Measurements from ENCODE around the gene FIBP. TPM values are rescaled to one million over a fixed set of nuclear protein-coding genes. Genes with fewer than 3 reads are reported as not detected.

Gene FIBP
- total RNA-seq, 1 experiment from 2014 or later, result 93.1 TPM

- TF ChIP-seq, protein P1, sequence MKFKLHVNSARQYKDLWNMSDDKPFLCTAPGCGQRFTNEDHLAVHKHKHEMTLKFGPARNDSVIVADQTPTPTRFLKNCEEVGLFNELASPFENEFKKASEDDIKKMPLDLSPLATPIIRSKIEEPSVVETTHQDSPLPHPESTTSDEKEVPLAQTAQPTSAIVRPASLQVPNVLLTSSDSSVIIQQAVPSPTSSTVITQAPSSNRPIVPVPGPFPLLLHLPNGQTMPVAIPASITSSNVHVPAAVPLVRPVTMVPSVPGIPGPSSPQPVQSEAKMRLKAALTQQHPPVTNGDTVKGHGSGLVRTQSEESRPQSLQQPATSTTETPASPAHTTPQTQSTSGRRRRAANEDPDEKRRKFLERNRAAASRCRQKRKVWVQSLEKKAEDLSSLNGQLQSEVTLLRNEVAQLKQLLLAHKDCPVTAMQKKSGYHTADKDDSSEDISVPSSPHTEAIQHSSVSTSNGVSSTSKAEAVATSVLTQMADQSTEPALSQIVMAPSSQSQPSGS (CRISPR knock-in tag; IDR thresholded peaks at IDR 0.05; ENCODE audit: borderline replicate concordance, low read depth), result no peak
- TF ChIP-seq, protein P2, sequence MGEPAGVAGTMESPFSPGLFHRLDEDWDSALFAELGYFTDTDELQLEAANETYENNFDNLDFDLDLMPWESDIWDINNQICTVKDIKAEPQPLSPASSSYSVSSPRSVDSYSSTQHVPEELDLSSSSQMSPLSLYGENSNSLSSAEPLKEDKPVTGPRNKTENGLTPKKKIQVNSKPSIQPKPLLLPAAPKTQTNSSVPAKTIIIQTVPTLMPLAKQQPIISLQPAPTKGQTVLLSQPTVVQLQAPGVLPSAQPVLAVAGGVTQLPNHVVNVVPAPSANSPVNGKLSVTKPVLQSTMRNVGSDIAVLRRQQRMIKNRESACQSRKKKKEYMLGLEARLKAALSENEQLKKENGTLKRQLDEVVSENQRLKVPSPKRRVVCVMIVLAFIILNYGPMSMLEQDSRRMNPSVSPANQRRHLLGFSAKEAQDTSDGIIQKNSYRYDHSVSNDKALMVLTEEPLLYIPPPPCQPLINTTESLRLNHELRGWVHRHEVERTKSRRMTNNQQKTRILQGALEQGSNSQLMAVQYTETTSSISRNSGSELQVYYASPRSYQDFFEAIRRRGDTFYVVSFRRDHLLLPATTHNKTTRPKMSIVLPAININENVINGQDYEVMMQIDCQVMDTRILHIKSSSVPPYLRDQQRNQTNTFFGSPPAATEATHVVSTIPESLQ (CRISPR knock-in tag; IDR thresholded peaks at IDR 0.05), result no peak
- no peak for TF ChIP-seq ZNF671 (CRISPR knock-in tag; IDR thresholded peaks at IDR 0.05)
- no peak for TF ChIP-seq ZNF121 (CRISPR knock-in tag; IDR thresholded peaks at IDR 0.05)
- TF ChIP-seq USF1 (CRISPR knock-in tag; IDR thresholded peaks at IDR 0.05), result no peak
- no peak for TF ChIP-seq ESRRA (CRISPR knock-in tag; IDR thresholded peaks at IDR 0.05; ENCODE audit: borderline replicate concordance)
- TF ChIP-seq MLX (CRISPR knock-in tag; IDR thresholded peaks at IDR 0.05), result no peak
- TF ChIP-seq, protein P3, sequence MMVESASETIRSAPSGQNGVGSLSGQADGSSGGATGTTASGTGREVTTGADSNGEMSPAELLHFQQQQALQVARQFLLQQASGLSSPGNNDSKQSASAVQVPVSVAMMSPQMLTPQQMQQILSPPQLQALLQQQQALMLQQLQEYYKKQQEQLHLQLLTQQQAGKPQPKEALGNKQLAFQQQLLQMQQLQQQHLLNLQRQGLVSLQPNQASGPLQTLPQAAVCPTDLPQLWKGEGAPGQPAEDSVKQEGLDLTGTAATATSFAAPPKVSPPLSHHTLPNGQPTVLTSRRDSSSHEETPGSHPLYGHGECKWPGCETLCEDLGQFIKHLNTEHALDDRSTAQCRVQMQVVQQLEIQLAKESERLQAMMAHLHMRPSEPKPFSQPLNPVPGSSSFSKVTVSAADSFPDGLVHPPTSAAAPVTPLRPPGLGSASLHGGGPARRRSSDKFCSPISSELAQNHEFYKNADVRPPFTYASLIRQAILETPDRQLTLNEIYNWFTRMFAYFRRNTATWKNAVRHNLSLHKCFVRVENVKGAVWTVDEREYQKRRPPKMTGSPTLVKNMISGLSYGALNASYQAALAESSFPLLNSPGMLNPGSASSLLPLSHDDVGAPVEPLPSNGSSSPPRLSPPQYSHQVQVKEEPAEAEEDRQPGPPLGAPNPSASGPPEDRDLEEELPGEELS (CRISPR knock-in tag; IDR thresholded peaks at IDR 0.05), result no peak
- no peak for TF ChIP-seq AR (CRISPR knock-in tag; IDR thresholded peaks at IDR 0.05)
- no peak for TF ChIP-seq ZNF138 (CRISPR knock-in tag; conservative IDR thresholded peaks at IDR 0.05)
- no peak for TF ChIP-seq FOXK1 (CRISPR knock-in tag; IDR thresholded peaks at IDR 0.05)
- TF ChIP-seq, protein P4, sequence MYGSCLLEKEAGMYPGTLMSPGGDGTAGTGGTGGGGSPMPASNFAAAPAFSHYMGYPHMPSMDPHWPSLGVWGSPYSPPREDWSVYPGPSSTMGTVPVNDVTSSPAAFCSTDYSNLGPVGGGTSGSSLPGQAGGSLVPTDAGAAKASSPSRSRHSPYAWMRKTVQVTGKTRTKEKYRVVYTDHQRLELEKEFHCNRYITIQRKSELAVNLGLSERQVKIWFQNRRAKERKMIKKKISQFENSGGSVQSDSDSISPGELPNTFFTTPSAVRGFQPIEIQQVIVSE (CRISPR knock-in tag; IDR thresholded peaks at IDR 0.05; ENCODE audit: borderline replicate concordance), result no peak
- TF ChIP-seq RORB (CRISPR knock-in tag; IDR thresholded peaks at IDR 0.05), result no peak
These were observed 28.8 kb upstream of the FIBP start (continued) for GRCh38 chr11:65917077-65917433.

DNA sequence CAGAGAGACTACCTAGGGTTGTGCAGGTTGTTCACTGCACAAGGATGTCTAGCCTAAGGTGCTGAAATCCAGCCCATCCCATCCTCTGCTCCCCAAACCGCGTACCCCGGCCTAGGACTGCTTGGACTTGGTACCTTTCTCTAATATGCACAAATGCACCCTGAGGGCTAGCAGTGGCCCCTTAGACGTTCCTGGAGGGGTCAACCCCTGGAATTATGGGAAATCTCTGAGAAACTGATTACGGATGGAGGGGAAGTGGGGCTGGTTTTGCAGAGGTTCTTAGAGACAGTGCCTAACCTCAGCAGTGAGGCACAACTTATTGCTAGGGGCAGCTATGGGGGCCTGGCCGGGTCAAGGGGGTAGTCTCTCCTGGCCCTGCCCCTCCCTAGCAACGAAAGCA lies 28.1 kb upstream of the FIBP start:
- H3K4me1 Mint-ChIP-seq, result peaks cover 23% of the 10 kb centered on the region
- ATAC-seq (no peak), DNase-seq (ENCODE audit: low spot score) (no peak)
- CTCF ChIA-PET, result interaction anchor here (0.6 to 2.6 kb wide), 3 partner anchors 25 to 246 kb away, joined by 5 to 9 read pairs (median 5); partner anchors contain the start of gene CCDC85B
- no peaks in the 10 kb centered on the region for H3K9me3 Mint-ChIP-seq
- H3K4me3 Mint-ChIP-seq, result peak overlapping the region; percentile 50
- H3K36me3 Mint-ChIP-seq, result no peaks in the 10 kb centered on the region
- POLR2A ChIA-PET, result interaction anchor here (0.6 to 1.1 kb wide), 3 partner anchors 30 to 57 kb away, joined by 3 read pairs; partner anchors contain the start of gene MUS81
- peaks cover 6% of the 10 kb centered on the region for H3K27me3 Mint-ChIP-seq (ENCODE audit: low read depth)
- H3K27ac Mint-ChIP-seq, result no peak overlapping the region
- TF ChIP-seq, protein P5, sequence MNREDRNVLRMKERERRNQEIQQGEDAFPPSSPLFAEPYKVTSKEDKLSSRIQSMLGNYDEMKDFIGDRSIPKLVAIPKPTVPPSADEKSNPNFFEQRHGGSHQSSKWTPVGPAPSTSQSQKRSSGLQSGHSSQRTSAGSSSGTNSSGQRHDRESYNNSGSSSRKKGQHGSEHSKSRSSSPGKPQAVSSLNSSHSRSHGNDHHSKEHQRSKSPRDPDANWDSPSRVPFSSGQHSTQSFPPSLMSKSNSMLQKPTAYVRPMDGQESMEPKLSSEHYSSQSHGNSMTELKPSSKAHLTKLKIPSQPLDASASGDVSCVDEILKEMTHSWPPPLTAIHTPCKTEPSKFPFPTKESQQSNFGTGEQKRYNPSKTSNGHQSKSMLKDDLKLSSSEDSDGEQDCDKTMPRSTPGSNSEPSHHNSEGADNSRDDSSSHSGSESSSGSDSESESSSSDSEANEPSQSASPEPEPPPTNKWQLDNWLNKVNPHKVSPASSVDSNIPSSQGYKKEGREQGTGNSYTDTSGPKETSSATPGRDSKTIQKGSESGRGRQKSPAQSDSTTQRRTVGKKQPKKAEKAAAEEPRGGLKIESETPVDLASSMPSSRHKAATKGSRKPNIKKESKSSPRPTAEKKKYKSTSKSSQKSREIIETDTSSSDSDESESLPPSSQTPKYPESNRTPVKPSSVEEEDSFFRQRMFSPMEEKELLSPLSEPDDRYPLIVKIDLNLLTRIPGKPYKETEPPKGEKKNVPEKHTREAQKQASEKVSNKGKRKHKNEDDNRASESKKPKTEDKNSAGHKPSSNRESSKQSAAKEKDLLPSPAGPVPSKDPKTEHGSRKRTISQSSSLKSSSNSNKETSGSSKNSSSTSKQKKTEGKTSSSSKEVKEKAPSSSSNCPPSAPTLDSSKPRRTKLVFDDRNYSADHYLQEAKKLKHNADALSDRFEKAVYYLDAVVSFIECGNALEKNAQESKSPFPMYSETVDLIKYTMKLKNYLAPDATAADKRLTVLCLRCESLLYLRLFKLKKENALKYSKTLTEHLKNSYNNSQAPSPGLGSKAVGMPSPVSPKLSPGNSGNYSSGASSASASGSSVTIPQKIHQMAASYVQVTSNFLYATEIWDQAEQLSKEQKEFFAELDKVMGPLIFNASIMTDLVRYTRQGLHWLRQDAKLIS (CRISPR knock-in tag; IDR thresholded peaks at IDR 0.05; ENCODE audit: borderline replicate concordance), result no peak
- TF ChIP-seq PREB (CRISPR knock-in tag; IDR thresholded peaks at IDR 0.05; ENCODE audit: borderline replicate concordance) (no peak), PRRX2 (CRISPR knock-in tag; IDR thresholded peaks at IDR 0.05) (no peak), ESRRA (CRISPR knock-in tag; IDR thresholded peaks at IDR 0.05; ENCODE audit: borderline replicate concordance) (no peak), GRHL2 (CRISPR knock-in tag; IDR thresholded peaks at IDR 0.05; ENCODE audit: insufficient replicate concordance, severe bottlenecking) (no peak), SMAD3 (CRISPR knock-in tag; IDR thresholded peaks at IDR 0.05; ENCODE audit: borderline replicate concordance) (no peak), OVOL2 (CRISPR knock-in tag; IDR thresholded peaks at IDR 0.05; ENCODE audit: borderline replicate concordance) (no peak), KAT7 (CRISPR knock-in tag; IDR thresholded peaks at IDR 0.05; ENCODE audit: borderline replicate concordance) (no peak), JUN (CRISPR knock-in tag; IDR thresholded peaks at IDR 0.05) (no peak)
